ENCODE data around the gene ATP6V1G2. TPM values are rescaled to one million over a fixed set of nuclear protein-coding genes. Genes with fewer than 3 reads are reported as not detected.
"Not testable (repeated sequence)": the region's sequence is repeated elsewhere in the genome, so short reads cannot be mapped to it uniquely, and the experiment has no call there.

The ATP6V1G2 gene
- total RNA-seq (1 to 10 TPM in 7 of 9 donors, under 1 TPM in 2; 0.87 to 4.8 (median 2.8) TPM), polyA plus RNA-seq (1 to 10 TPM; 2.8 to 6.6 (median 5.6) TPM)
- long read RNA-seq, donor 1: 0 reads
- long read RNA-seq, donor 2, partial matches to known transcripts: 0 of 2 reads
- long read RNA-seq, donor 2, other reads (novel, unspliced or antisense): 0 of 2 reads
- long read RNA-seq, donor 3, partial matches to known transcripts: 0 of 1 reads
- long read RNA-seq, donor 3, other reads (novel, unspliced or antisense): 0 of 1 reads
- long read RNA-seq, donor 4, partial matches to known transcripts: 0 of 2 reads
- long read RNA-seq, donor 4, other reads (novel, unspliced or antisense): 0 of 2 reads
- long read RNA-seq, donor 5, partial matches to known transcripts: 0 of 2 reads
- long read RNA-seq, donor 5, other reads (novel, unspliced or antisense): 0 of 2 reads
- long read RNA-seq, donor 6, partial matches to known transcripts: 0 of 4 reads
- long read RNA-seq, donor 6, other reads (novel, unspliced or antisense): 0 of 4 reads
- long read RNA-seq, donor 7: 0 reads
- long read RNA-seq, donor 8, partial matches to known transcripts: 0 of 2 reads
- long read RNA-seq, donor 8, other reads (novel, unspliced or antisense): 0 of 2 reads
- long read RNA-seq, donor 9, partial matches to known transcripts: 0 of 7 reads
- long read RNA-seq, donor 9, other reads (novel, unspliced or antisense): 7 of 7 reads
- long read RNA-seq, donor 10: 0 reads

DNA sequence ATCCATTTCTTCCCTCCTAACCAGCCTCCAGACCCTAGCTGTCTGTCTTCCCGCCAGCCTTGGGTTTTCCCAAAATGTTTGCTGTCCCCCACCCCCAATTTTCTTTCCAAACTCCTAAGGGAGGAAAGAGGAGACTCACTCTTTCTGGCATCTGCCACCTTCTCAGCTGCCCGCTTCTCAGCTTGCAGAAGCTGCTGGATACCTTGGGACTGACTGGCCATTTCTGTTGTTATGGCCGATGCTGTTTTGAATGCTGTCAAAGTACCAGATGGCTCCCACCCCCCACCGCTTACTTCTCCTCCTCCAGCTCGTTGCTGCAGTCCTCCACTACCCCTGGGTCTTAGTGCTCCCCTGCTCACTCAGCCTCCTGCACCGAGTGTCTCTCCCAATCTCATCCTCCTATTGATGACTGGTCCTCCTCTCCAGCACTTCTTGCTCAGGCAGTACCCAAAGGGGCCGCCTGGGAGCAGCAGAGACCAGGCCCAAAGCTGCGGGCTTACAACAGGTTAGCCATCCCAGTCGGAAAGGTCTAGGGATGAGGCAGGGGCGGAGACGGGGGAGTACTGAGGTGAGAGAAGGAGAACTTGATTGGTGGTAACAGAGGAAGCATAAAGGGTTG is at the start of gene ATP6V1G2:
Gene ATP6V1G2 (minus strand): TSS at position 270 of the 619 bp plus-strand sequence. CDS start 49 bp downstream, at position 221.
- DNase-seq: peak; percentile 88 to 97 (median 91)
- intact Hi-C loops (cut with DNase I): loop anchor here (2.0 to 5.0 kb wide), 2 partner anchors 51 to 52 kb away; no protein-coding TSS in a partner anchor
- Histone ChIP-seq H3K4me1 (replicated peaks in 1 of 2) (peaks cover 14 to 33% of the 10 kb centered on the region in 2 donors), H3K36me3 (replicated peaks in 1 of 2) (peaks cover 0 to 6% of the 10 kb centered on the region in 2 donors), H3K27ac (peak within 1 kb of the TSS; percentile 53 to 88 (median 77)), H3K27me3 (no peaks in the 10 kb centered on the region), H3K9me3 (replicated peaks in 1 of 3) (no peaks in the 10 kb centered on the region), H3K4me3 (peak within 1 kb of the TSS in 2 of 4 donors; percentile 39 to 60)
- WGBS, 4 donors: 6 to 9% (median 8%) methylated on average over 11 of the region's 11 CpGs
- TF ChIP-seq, protein P1, sequence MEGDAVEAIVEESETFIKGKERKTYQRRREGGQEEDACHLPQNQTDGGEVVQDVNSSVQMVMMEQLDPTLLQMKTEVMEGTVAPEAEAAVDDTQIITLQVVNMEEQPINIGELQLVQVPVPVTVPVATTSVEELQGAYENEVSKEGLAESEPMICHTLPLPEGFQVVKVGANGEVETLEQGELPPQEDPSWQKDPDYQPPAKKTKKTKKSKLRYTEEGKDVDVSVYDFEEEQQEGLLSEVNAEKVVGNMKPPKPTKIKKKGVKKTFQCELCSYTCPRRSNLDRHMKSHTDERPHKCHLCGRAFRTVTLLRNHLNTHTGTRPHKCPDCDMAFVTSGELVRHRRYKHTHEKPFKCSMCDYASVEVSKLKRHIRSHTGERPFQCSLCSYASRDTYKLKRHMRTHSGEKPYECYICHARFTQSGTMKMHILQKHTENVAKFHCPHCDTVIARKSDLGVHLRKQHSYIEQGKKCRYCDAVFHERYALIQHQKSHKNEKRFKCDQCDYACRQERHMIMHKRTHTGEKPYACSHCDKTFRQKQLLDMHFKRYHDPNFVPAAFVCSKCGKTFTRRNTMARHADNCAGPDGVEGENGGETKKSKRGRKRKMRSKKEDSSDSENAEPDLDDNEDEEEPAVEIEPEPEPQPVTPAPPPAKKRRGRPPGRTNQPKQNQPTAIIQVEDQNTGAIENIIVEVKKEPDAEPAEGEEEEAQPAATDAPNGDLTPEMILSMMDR (IDR thresholded peaks at IDR 0.05): peak; percentile 93 to 99 (median 98)
- TF ChIP-seq POLR2A (IDR thresholded peaks at IDR 0.05): peak in 1 of 2 donors; percentile 22

DNA sequence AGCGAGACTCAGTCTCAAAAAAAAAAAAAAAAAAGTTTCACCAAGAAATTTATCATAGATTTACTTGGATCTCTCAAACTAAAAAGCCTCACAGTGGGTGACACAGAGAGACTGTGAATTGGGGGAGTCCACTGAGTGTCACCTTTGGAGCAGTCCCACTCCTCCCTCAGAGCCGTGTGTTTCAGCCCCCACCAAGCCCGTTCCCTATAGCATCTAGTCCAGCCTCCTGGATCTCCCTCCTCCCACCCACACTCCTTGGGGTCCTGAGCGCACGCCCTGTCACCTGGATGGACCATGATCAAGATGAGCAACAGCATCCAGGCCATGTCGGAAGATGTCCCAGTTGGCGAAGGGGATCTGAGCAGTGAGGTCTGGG is 46.0 kb upstream of the ATP6V1G2 start:
- 83 to 93% (median 88%) methylated on average over 7 of the region's 7 CpGs for WGBS, 4 donors
- Histone ChIP-seq H3K4me3 (no peak overlapping the region), H3K27ac (no peak overlapping the region), H3K4me1 (replicated peaks in 1 of 2) (no peaks in the 10 kb centered on the region), H3K36me3 (replicated peaks in 1 of 2) (no peaks in the 10 kb centered on the region), H3K27me3 (no peaks in the 10 kb centered on the region), H3K9me3 (replicated peaks in 1 of 3) (no peaks in the 10 kb centered on the region)
- intact Hi-C loops (cut with DNase I): loop anchor here in 1 of 2 donors (10.0 kb wide), 1 partner anchor 98 kb away; the partner anchor contains the start of gene MICB
- TF ChIP-seq POLR2A (IDR thresholded peaks at IDR 0.05): no peak
- TF ChIP-seq, protein P1 (IDR thresholded peaks at IDR 0.05): no peak
- DNase-seq: no peak

- not testable (repeated sequence) for DNase-seq; H3K9me3 ChIP-seq (replicated peaks in 1 of 3); H3K4me1 ChIP-seq (replicated peaks in 1 of 2); H3K4me3 ChIP-seq; H3K36me3 ChIP-seq (replicated peaks in 1 of 2); H3K27ac ChIP-seq; H3K27me3 ChIP-seq
- intact Hi-C loops (cut with DNase I): loop anchor here in 1 of 2 donors (10.0 kb wide), 1 partner anchor 96 kb away; the partner anchor contains the start of gene MICB
- WGBS, 4 donors: 71 to 82% (median 81%) methylated on average over 5 of the region's 5 CpGs
Observed at GRCh38 chr6:31590691-31591090, 44.3 kb upstream of the ATP6V1G2 start.

- TF ChIP-seq, protein P1 (IDR thresholded peaks at IDR 0.05): no peak
- TF ChIP-seq POLR2A (IDR thresholded peaks at IDR 0.05): no peak
- Histone ChIP-seq H3K9me3 (replicated peaks in 1 of 3) (no peaks in the 10 kb centered on the region), H3K4me3 (no peak overlapping the region), H3K27me3 (no peaks in the 10 kb centered on the region), H3K4me1 (replicated peaks in 1 of 2) (no peaks in the 10 kb centered on the region), H3K36me3 (replicated peaks in 1 of 2) (no peaks in the 10 kb centered on the region), H3K27ac (no peak overlapping the region)
- 46 to 64% (median 55%) methylated on average over 9 of the region's 9 CpGs for WGBS, 4 donors
- intact Hi-C loops (cut with DNase I): no loop called here
- DNase-seq: no peak
Observed at GRCh38 chr6:31588871-31589650, 42.7 kb upstream of the ATP6V1G2 start.

All from adrenal gland (tissue), 19 donors.